Kidney (tissue), 14 donors: Measurements from ENCODE around the gene CBFB. TPM values are rescaled to one million over a fixed set of nuclear protein-coding genes. Genes with fewer than 3 reads are reported as not detected.

Experiments used
- DNase-seq, 5 donors: peaks; one replicate each; pipeline ENCODE4 v3.0.0-alpha.2; 2013 to 2020
- FAIRE-seq: peaks from 2 replicates; lab custom pipeline; 2012; peaks lifted over from hg19 to GRCh38; lab: Jason Lieb, UNC
- H3K27ac ChIP-seq, 2 donors: one replicate each; pipeline ENCODE4 v1.7.0; 2013; ENCODE audit warnings: low read depth in 2 of 2, low read length in 2 of 2, inconsistent platforms in 1 of 2
- H3K27me3 ChIP-seq: one replicate; pipeline ENCODE4 v1.7.1; 2013; ENCODE audit warnings: low read length, inconsistent platforms; ENCODE audit not compliant: control insufficient read depth, insufficient read depth
- H3K36me3 ChIP-seq, 3 donors: one replicate each; pipeline versions ENCODE4 v1.7.0 to v1.7.1; 2013; ENCODE audit warnings: low read length in 3 of 3, control low read depth in 1 of 3, inconsistent platforms in 1 of 3; ENCODE audit not compliant: insufficient read depth in 3 of 3, control insufficient read depth in 2 of 3
- H3K4me1 ChIP-seq, 3 donors: one replicate each; pipeline versions ENCODE4 v1.7.0 to v1.7.1; 2013; ENCODE audit warnings: low read length in 3 of 3, inconsistent platforms in 1 of 3, low read depth in 1 of 3; ENCODE audit not compliant: control insufficient read depth in 2 of 3, insufficient read depth in 2 of 3
- H3K4me3 ChIP-seq, 3 donors: one replicate each; pipeline versions ENCODE4 v1.7.0 to v1.8.1; 2013; ENCODE audit warnings: low read length in 3 of 3, control low read depth in 1 of 3, inconsistent platforms in 1 of 3
- H3K9ac ChIP-seq, 3 donors: one replicate each; pipeline versions ENCODE4 v1.7.0 to v1.7.1; 2013; ENCODE audit warnings: low read length in 3 of 3, control low read depth in 1 of 3, inconsistent platforms in 1 of 3
- H3K9me3 ChIP-seq, 3 donors: one replicate each; pipeline versions ENCODE4 v1.7.0 to v1.7.1; 2013; ENCODE audit warnings: low read length in 3 of 3, control low read depth in 1 of 3, inconsistent platforms in 1 of 3; ENCODE audit not compliant: control insufficient read depth in 2 of 3, insufficient read depth in 1 of 3
- CTCF ChIP-seq: IDR thresholded peaks from 3 replicates; pipeline ENCODE4 v1.5.1; 2012; ENCODE audit warnings: mild to moderate bottlenecking, moderate library complexity, borderline replicate concordance; ENCODE audit not compliant: insufficient read depth; ENCODE audit errors: extremely low read depth
- intact Hi-C: fragments of 100-400 bp; cut with DNase I; formaldehyde crosslinking; loops from one replicate; pipeline ENCODE4 v1.11.1; 2022
- polyA plus RNA-seq: library from polyadenylated mRNA; stranded (reverse); fragments of 350-450 nt; fragmentation: Illumina TruSeq; extraction: RNeasy Lipid Tissue Mini Kit (QIAGEN cat#74804); gene quantifications from one replicate; pipeline ENCODE4 v1.2.3, GENCODE V29; 2014; ENCODE audit warnings: low read depth, low replicate concordance; ENCODE audit not compliant: insufficient read depth
- total RNA-seq: library from RNA; stranded (reverse); fragmentation: NEBNext Ultra II Directional; extraction: Animal tissue kit (Norgen Biotek cat#: 25700); gene quantifications from one replicate; pipeline ENCODE4 v1.2.1, GENCODE V29; 2021
- donor health status: control.
- donor health status: control.
- donor health status: control.
- donor health status: control.
- donor health status: control.
- donor health status: DM: yes; HTN: yes; CAD: no.
- donor health status: Normal renal cell carcinoma (clear cell type).

CBFB gene
- total and polyA plus RNA-seq, 2 donors from 2014 or later = 9.7 to 57.3 TPM

GRCh38 chr16:67128417-67128816 lies 99.5 kb downstream of the CBFB start:
- Histone ChIP-seq H3K27ac (no peak overlapping the region), H3K9ac (no peak overlapping the region), H3K36me3 (peaks cover 7 to 41% (median 13%) of the 10 kb centered on the region in 3 donors), H3K9me3 (no peaks in the 10 kb centered on the region), H3K27me3 (no peaks in the 10 kb centered on the region), H3K4me3 (no peak overlapping the region), H3K4me1 (no peaks in the 10 kb centered on the region)
- no peak for FAIRE-seq
- TF ChIP-seq CTCF = no peak
- DNase-seq = no peak
- intact Hi-C loops = no loop called here

GRCh38 chr16:67128887-67129286 lies 99.9 kb downstream of the CBFB start:
- peaks cover 7 to 38% (median 14%) of the 10 kb centered on the region in 3 donors for H3K36me3 ChIP-seq
- no peak overlapping the region for H3K4me3 ChIP-seq
- no peak overlapping the region for H3K9ac ChIP-seq
- no peaks in the 10 kb centered on the region for H3K4me1 ChIP-seq
- H3K27ac ChIP-seq = no peak overlapping the region
- no peaks in the 10 kb centered on the region for H3K9me3 ChIP-seq
- intact Hi-C loops = no loop called here
- no peaks in the 10 kb centered on the region for H3K27me3 ChIP-seq
- DNase-seq = no peak
- TF ChIP-seq CTCF = no peak
- FAIRE-seq = no peak

GRCh38 chr16:67129422-67129821 lies 100.5 kb downstream of the CBFB start:
- TF ChIP-seq CTCF = no peak
- no peak for FAIRE-seq
- H3K27ac ChIP-seq = no peak overlapping the region
- no peak overlapping the region for H3K9ac ChIP-seq
- H3K27me3 ChIP-seq = no peaks in the 10 kb centered on the region
- DNase-seq = no peak
- no peaks in the 10 kb centered on the region for H3K4me1 ChIP-seq
- no peak overlapping the region for H3K4me3 ChIP-seq
- intact Hi-C loops = no loop called here
- peaks cover 9 to 40% (median 20%) of the 10 kb centered on the region in 3 donors for H3K36me3 ChIP-seq
- H3K9me3 ChIP-seq = no peaks in the 10 kb centered on the region

- no peak for TF ChIP-seq CTCF
- Histone ChIP-seq H3K4me1 (peaks cover 0 to 6% (median 0%) of the 10 kb centered on the region in 3 donors), H3K4me3 (no peak overlapping the region), H3K9me3 (no peaks in the 10 kb centered on the region), H3K36me3 (peaks cover 8 to 46% (median 41%) of the 10 kb centered on the region in 3 donors), H3K27me3 (no peaks in the 10 kb centered on the region), H3K9ac (no peak overlapping the region), H3K27ac (peak overlapping the region in 1 of 2 donors; percentile 36)
- FAIRE-seq = no peak
- DNase-seq = peak in 3 of 5 donors; percentile 48 to 63 (median 60)
- intact Hi-C loops = no loop called here
These were observed 108.7 kb downstream of the CBFB start for GRCh38 chr16:67137605-67138004.
